ENCODE data around the gene ANKRD53. TPM values are rescaled to one million over a fixed set of nuclear protein-coding genes. Genes with fewer than 3 reads are reported as not detected.

Gene ANKRD53
- under 1 TPM in 2 of 4 donors, not detected in 2; 0.18 to 0.76 TPM for total RNA-seq

GRCh38 chr2:70978341-70979179 lies at the start of gene ANKRD53:
TSS of gene ANKRD53 (plus strand) at chr2:70978630. CDS start at chr2:70978646, 16 bp downstream.
- Histone ChIP-seq H3K4me3 (peak within 1 kb of the TSS; percentile 34 to 74 (median 56)), H3K36me3 (no peaks in the 10 kb centered on the region), H3K9me3 (no peaks in the 10 kb centered on the region), H3K4me1 (peaks cover 11 to 35% (median 16%) of the 10 kb centered on the region in 3 donors), H3K27ac (peak within 1 kb of the TSS; percentile 59 to 92 (median 89)), H3K27me3 (peaks cover 0 to 3% (median 0%) of the 10 kb centered on the region in 4 donors)
- DNase-seq: no peak
- WGBS, 2 donors: 0 to 13% methylated on average over 1 to 8 of the region's 67 CpGs
- intact Hi-C loops (cut with DNase I): no loop called here
- TF ChIP-seq CTCF (IDR thresholded peaks at IDR 0.05) (no peak), POLR2A (IDR thresholded peaks at IDR 0.05) (peak in 1 of 4 donors; percentile 44)

- Histone ChIP-seq H3K4me1 (no peaks in the 10 kb centered on the region), H3K27me3 (peaks cover 0 to 17% (median 0%) of the 10 kb centered on the region in 4 donors), H3K9me3 (no peaks in the 10 kb centered on the region), H3K36me3 (no peaks in the 10 kb centered on the region), H3K4me3 (no peak overlapping the region), H3K27ac (no peak overlapping the region)
- intact Hi-C loops (cut with DNase I): no loop called here
- 81 to 96% methylated on average over 4 of the region's 4 CpGs for WGBS, 2 donors
- no peak for TF ChIP-seq CTCF (IDR thresholded peaks at IDR 0.05)
- TF ChIP-seq POLR2A (IDR thresholded peaks at IDR 0.05): no peak
- no peak for DNase-seq
Measured at GRCh38 chr2:70930371-70931329, 47.8 kb upstream of the ANKRD53 start.

GRCh38 chr2:70931376-70932000 lies 46.9 kb upstream of the ANKRD53 start:
- no peak for DNase-seq

GRCh38 chr2:70932631-70933230 lies 45.7 kb upstream of the ANKRD53 start:
- no peak overlapping the region for H3K4me3 ChIP-seq
- WGBS, 2 donors: 60 to 80% methylated on average over 1 of the region's 21 CpGs
- intact Hi-C loops (cut with DNase I): no loop called here
- no peak overlapping the region for H3K27ac ChIP-seq
- H3K27me3 ChIP-seq: peaks cover 0 to 15% (median 0%) of the 10 kb centered on the region in 4 donors
- no peaks in the 10 kb centered on the region for H3K9me3 ChIP-seq
- TF ChIP-seq POLR2A (IDR thresholded peaks at IDR 0.05) (no peak), CTCF (IDR thresholded peaks at IDR 0.05) (no peak)
- H3K36me3 ChIP-seq: no peaks in the 10 kb centered on the region
- no peaks in the 10 kb centered on the region for H3K4me1 ChIP-seq
- no peak for DNase-seq

More at GRCh38 chr2:70931376-70932000, 46.9 kb upstream of the ANKRD53 start:
- Histone ChIP-seq H3K36me3 (no peaks in the 10 kb centered on the region), H3K27me3 (peaks cover 0 to 17% (median 0%) of the 10 kb centered on the region in 4 donors), H3K9me3 (no peaks in the 10 kb centered on the region), H3K4me3 (no peak overlapping the region), H3K4me1 (no peaks in the 10 kb centered on the region), H3K27ac (no peak overlapping the region)
- TF ChIP-seq POLR2A (IDR thresholded peaks at IDR 0.05) (no peak), CTCF (IDR thresholded peaks at IDR 0.05) (no peak)
- intact Hi-C loops (cut with DNase I): no loop called here
- 71% methylated on average over 5 of the region's 9 CpGs; no CpG with 5 or more reads in 1 of the 2 donors for WGBS, 2 donors

All from esophagus squamous epithelium (tissue), 5 donors.